ENCODE results near the gene BRS3. TPM values are rescaled to one million over a fixed set of nuclear protein-coding genes. Genes with fewer than 3 reads are reported as not detected.

BRS3 gene
- total and polyA plus RNA-seq, 10 of the 15 experiments (the other 5 are each of a cell fraction or from before 2014, with no cell fraction given) = not detected

DNA sequence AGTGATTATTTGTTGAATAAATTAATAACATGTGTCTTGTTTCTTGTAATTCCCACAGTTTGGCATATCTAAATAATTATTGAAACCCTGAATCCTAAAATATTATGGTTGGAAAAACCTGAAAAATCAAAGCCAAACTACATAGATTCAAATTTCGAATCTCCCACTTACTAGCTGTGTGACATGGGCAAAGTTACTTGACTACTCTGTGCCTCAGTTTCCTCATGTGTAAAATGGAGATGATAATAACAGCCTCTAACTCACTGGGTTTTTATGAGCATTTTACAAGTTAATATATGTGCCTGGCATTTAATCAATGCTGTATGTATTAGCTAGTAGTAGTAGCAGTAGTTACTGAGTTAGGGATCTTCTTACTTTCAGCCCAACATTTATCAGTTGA, 34.6 kb upstream of the BRS3 start (continued):
- TF ChIP-seq SPI1 (IDR thresholded peaks at IDR 0.05; ENCODE audit: borderline replicate concordance, insufficient read depth, low read depth, low read length) (no peak), ZSCAN29 (IDR thresholded peaks at IDR 0.05) (no peak), SIX5 (IDR thresholded peaks at IDR 0.05; ENCODE audit: low read depth, low read length, severe bottlenecking) (no peak), ZNF384 (IDR thresholded peaks at IDR 0.05; ENCODE audit: borderline replicate concordance, low read depth, low read length) (no peak), SIN3A (IDR thresholded peaks at IDR 0.05; ENCODE audit: low read depth, low read length) (no peak)

DNA sequence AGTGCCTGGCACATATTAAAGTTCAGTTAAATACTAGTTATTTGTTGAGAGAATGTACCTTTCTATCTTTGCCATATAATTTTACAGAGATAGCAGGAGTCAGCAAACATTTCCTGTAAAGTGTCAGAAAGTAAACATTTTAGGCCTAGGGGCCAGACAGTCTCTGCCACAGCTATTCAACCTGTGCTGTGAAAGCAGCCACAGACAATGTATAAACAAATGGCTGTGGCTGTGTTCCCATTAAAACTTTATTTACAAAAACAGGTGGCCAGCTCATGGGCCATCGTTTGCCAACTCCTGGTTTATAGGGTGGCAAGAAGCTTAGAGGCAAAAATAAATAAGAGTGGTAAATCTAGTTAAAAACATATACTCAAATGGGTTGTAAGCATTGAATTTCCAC, 34.0 kb upstream of the BRS3 start:
- Histone ChIP-seq H3K9me3 (replicated peaks; ENCODE audit: control insufficient read depth, insufficient read depth, low read length) (no peaks in the 10 kb centered on the region), H3K79me2 (ENCODE audit: control insufficient read depth, insufficient read depth, low read length) (no peaks in the 10 kb centered on the region), H3K9ac (ENCODE audit: control insufficient read depth, insufficient read depth, low read length) (no peak overlapping the region), H2AFZ (ENCODE audit: control insufficient read depth, low read depth, low read length) (no peak overlapping the region), H3K27ac (ENCODE audit: control insufficient read depth, insufficient read depth) (no peak overlapping the region), H3K4me1 (ENCODE audit: control insufficient read depth, insufficient read depth, low read length) (no peaks in the 10 kb centered on the region), H4K20me1 (ENCODE audit: control insufficient read depth, insufficient read depth) (no peaks in the 10 kb centered on the region), H3K4me2 (ENCODE audit: control insufficient read depth, insufficient read depth) (no peak overlapping the region), H3K27me3 (replicated peaks in 1 of 2; ENCODE audit: control insufficient read depth in 2 of 2, insufficient read depth in 2 of 2, low read length in 1 of 2) (no peaks in the 10 kb centered on the region; a peak in 1 of 4 replicates), H3K36me3 (ENCODE audit: control insufficient read depth in 2 of 2, insufficient read depth in 2 of 2, low read length in 1 of 2) (no peaks in the 10 kb centered on the region), H3K4me3 (no peak overlapping the region)
- in situ Hi-C loops (cut with MboI) = no loop called here
- RAD21 ChIA-PET (ENCODE audit: unreplicated experiment) = no interaction called here
- no peak for ATAC-seq
- SMC1A ChIA-PET (ENCODE audit: uncharacterized antibody, unreplicated experiment) = no interaction called here
- no peak for FAIRE-seq
- 0% methylated on average over 1 of the region's 1 CpG for WGBS (ENCODE audit: insufficient coverage, insufficient replicate concordance, low lambda C conversion rate, missing lambda C conversion rate)
- DNase-seq (ENCODE audit: low read depth, low spot score) = no peak
- intact Hi-C loops (cut with micrococcal nuclease; ENCODE audit: unreplicated experiment) = no loop called here
- POLR2A ChIA-PET = no interaction called here
- BruUV-seq (replicated peaks) = no TSS peak
- CTCF ChIA-PET = no interaction called here
- no peak for TF ChIP-seq POLR2AphosphoS5 (IDR thresholded peaks at IDR 0.05; ENCODE audit: low read length)
- TF ChIP-seq ZBED1 (IDR thresholded peaks at IDR 0.05; ENCODE audit: borderline replicate concordance) = no peak
- TF ChIP-seq NFYA (IDR thresholded peaks at IDR 0.05; ENCODE audit: borderline replicate concordance, low read depth, low read length) = no peak
- no peak for TF ChIP-seq SUZ12 (IDR thresholded peaks at IDR 0.05; ENCODE audit: unreplicated experiment)
- no peak for TF ChIP-seq CBX3 (IDR thresholded peaks at IDR 0.05; ENCODE audit: borderline replicate concordance, low read depth)
- no peak for TF ChIP-seq JUNB (IDR thresholded peaks at IDR 0.05)
- TF ChIP-seq NFYB (IDR thresholded peaks at IDR 0.05; ENCODE audit: insufficient read depth, low read depth, low read length) = no peak
- TF ChIP-seq, protein P1, sequence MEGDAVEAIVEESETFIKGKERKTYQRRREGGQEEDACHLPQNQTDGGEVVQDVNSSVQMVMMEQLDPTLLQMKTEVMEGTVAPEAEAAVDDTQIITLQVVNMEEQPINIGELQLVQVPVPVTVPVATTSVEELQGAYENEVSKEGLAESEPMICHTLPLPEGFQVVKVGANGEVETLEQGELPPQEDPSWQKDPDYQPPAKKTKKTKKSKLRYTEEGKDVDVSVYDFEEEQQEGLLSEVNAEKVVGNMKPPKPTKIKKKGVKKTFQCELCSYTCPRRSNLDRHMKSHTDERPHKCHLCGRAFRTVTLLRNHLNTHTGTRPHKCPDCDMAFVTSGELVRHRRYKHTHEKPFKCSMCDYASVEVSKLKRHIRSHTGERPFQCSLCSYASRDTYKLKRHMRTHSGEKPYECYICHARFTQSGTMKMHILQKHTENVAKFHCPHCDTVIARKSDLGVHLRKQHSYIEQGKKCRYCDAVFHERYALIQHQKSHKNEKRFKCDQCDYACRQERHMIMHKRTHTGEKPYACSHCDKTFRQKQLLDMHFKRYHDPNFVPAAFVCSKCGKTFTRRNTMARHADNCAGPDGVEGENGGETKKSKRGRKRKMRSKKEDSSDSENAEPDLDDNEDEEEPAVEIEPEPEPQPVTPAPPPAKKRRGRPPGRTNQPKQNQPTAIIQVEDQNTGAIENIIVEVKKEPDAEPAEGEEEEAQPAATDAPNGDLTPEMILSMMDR (IDR thresholded peaks at IDR 0.05 in 2 of 3, conservative IDR thresholded peaks at IDR 0.05 in 1 of 3; ENCODE audit: control insufficient read depth in 2 of 3, extremely low read depth in 1 of 3, insufficient read depth in 1 of 3, low read depth in 3 of 3, low read length in 3 of 3) = no peak
- no peak for TF ChIP-seq BRCA1 (IDR thresholded peaks at IDR 0.05; ENCODE audit: low read depth, low read length)
- TF ChIP-seq, protein P2, sequence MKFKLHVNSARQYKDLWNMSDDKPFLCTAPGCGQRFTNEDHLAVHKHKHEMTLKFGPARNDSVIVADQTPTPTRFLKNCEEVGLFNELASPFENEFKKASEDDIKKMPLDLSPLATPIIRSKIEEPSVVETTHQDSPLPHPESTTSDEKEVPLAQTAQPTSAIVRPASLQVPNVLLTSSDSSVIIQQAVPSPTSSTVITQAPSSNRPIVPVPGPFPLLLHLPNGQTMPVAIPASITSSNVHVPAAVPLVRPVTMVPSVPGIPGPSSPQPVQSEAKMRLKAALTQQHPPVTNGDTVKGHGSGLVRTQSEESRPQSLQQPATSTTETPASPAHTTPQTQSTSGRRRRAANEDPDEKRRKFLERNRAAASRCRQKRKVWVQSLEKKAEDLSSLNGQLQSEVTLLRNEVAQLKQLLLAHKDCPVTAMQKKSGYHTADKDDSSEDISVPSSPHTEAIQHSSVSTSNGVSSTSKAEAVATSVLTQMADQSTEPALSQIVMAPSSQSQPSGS (IDR thresholded peaks at IDR 0.05; ENCODE audit: low read length) = no peak
- no peak for TF ChIP-seq HCFC1 (IDR thresholded peaks at IDR 0.05; ENCODE audit: low read length)
- no peak for TF ChIP-seq NR2F1 (conservative IDR thresholded peaks at IDR 0.05)
- TF ChIP-seq, protein P3, sequence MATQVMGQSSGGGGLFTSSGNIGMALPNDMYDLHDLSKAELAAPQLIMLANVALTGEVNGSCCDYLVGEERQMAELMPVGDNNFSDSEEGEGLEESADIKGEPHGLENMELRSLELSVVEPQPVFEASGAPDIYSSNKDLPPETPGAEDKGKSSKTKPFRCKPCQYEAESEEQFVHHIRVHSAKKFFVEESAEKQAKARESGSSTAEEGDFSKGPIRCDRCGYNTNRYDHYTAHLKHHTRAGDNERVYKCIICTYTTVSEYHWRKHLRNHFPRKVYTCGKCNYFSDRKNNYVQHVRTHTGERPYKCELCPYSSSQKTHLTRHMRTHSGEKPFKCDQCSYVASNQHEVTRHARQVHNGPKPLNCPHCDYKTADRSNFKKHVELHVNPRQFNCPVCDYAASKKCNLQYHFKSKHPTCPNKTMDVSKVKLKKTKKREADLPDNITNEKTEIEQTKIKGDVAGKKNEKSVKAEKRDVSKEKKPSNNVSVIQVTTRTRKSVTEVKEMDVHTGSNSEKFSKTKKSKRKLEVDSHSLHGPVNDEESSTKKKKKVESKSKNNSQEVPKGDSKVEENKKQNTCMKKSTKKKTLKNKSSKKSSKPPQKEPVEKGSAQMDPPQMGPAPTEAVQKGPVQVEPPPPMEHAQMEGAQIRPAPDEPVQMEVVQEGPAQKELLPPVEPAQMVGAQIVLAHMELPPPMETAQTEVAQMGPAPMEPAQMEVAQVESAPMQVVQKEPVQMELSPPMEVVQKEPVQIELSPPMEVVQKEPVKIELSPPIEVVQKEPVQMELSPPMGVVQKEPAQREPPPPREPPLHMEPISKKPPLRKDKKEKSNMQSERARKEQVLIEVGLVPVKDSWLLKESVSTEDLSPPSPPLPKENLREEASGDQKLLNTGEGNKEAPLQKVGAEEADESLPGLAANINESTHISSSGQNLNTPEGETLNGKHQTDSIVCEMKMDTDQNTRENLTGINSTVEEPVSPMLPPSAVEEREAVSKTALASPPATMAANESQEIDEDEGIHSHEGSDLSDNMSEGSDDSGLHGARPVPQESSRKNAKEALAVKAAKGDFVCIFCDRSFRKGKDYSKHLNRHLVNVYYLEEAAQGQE (IDR thresholded peaks at IDR 0.05; ENCODE audit: low read depth, low read length) = no peak
- TF ChIP-seq SMC3 (IDR thresholded peaks at IDR 0.05; ENCODE audit: borderline replicate concordance, low read length) = no peak

Data from GM12878 (cell line).